Peyer's patch (tissue), 4 donors: ENCODE results near the gene ECPAS. TPM values are rescaled to one million over a fixed set of nuclear protein-coding genes. Genes with fewer than 3 reads are reported as not detected.
"Not testable (repeated sequence)": the region's sequence is repeated elsewhere in the genome, so short reads cannot be mapped to it uniquely, and the experiment has no call there.

Source experiments
- DNase-seq, 3 donors: peaks; one replicate each; pipeline ENCODE4 v3.0.0-alpha.2; 2017 to 2019
- H3K27ac ChIP-seq, 4 donors: fragments of 200-600 bp; sonication (generic); one replicate each; pipeline ENCODE4 v1.5.1; 2016 to 2019
- H3K27me3 ChIP-seq, 2 donors: fragments of 200-600 bp; sonication (generic); one replicate each; pipeline ENCODE4 v1.5.1; 2019
- H3K36me3 ChIP-seq, 3 donors: fragments of 200-600 bp; sonication (generic); one replicate each; pipeline ENCODE4 v1.5.1; 2016 to 2019
- H3K4me1 ChIP-seq, 4 donors: fragments of 200-600 bp; sonication (generic); one replicate each; pipeline ENCODE4 v1.5.1; 2016 to 2019
- H3K4me3 ChIP-seq, 4 donors: fragments of 200-600 bp; sonication (generic); 1 replicate in 3 of 4; 2 replicates in 1 of 4; pipeline ENCODE4 v1.5.1; 2016 to 2019; ENCODE audit warnings: mild to moderate bottlenecking in 1 of 4
- H3K9me3 ChIP-seq, 4 donors: fragments of 200-600 bp; sonication (generic); one replicate each; pipeline ENCODE4 v1.5.1; 2016 to 2019; ENCODE audit warnings: mild to moderate bottlenecking in 1 of 4
- POLR2A ChIP-seq, 2 donors: fragments of 450-650 bp; IDR thresholded peaks; one replicate each; pipeline ENCODE4 v1.5.1; 2017; ENCODE audit warnings: antibody characterized with exemption in 2 of 2, mild to moderate bottlenecking in 2 of 2, moderate library complexity in 2 of 2
- total RNA-seq, 4 donors: library from RNA; depleted of rRNA; stranded (reverse); fragments of >200 nt; gene quantifications; one replicate each; pipeline ENCODE4 v1.1.0, GENCODE V29; 2016
- TF ChIP-seq, protein P1 (sequence below), 6 experiments: fragments of 450-650 bp in 4 of 6; fragments of 200-600 bp in 2 of 6; sonication (generic) in 1 of 6; IDR thresholded peaks; one replicate each; pipeline ENCODE4 v1.5.1; 2017 to 2019; ENCODE audit warnings: antibody characterized with exemption in 6 of 6, mild to moderate bottlenecking in 3 of 6, moderate library complexity in 1 of 6

The ECPAS gene
- total RNA-seq, 4 donors from 2014 or later: 108 to 179 (median 133) TPM

DNA sequence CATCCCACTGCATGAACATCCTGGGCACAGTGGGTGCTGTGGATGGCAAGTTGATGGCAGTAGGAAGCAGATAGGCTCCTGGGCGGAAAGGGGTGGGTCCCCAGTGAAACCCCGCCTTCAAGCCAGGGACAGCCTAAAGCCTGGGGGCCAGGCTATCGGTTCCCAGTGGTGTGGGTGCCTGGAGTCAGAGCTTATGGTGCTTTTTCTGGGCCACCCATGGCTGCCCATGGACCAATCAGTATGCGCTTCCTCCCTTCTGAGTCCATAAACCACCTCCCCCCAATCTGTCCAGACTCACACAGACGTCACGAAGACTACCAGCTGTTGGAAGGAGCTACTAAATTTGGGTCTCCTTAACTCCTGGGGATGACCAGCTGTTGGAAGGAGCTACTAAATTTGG, 17.5 kb upstream of the ECPAS start:
- DNase-seq: no peak
- no peak for TF ChIP-seq POLR2A (IDR thresholded peaks at IDR 0.05)
- TF ChIP-seq, protein P1, sequence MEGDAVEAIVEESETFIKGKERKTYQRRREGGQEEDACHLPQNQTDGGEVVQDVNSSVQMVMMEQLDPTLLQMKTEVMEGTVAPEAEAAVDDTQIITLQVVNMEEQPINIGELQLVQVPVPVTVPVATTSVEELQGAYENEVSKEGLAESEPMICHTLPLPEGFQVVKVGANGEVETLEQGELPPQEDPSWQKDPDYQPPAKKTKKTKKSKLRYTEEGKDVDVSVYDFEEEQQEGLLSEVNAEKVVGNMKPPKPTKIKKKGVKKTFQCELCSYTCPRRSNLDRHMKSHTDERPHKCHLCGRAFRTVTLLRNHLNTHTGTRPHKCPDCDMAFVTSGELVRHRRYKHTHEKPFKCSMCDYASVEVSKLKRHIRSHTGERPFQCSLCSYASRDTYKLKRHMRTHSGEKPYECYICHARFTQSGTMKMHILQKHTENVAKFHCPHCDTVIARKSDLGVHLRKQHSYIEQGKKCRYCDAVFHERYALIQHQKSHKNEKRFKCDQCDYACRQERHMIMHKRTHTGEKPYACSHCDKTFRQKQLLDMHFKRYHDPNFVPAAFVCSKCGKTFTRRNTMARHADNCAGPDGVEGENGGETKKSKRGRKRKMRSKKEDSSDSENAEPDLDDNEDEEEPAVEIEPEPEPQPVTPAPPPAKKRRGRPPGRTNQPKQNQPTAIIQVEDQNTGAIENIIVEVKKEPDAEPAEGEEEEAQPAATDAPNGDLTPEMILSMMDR (IDR thresholded peaks at IDR 0.05): no peak
- no peaks in the 10 kb centered on the region for H3K9me3 ChIP-seq
- H3K4me3 ChIP-seq: no peak overlapping the region
- no peaks in the 10 kb centered on the region for H3K4me1 ChIP-seq
- no peaks in the 10 kb centered on the region for H3K36me3 ChIP-seq
- no peaks in the 10 kb centered on the region for H3K27me3 ChIP-seq
- H3K27ac ChIP-seq: no peak overlapping the region

DNA sequence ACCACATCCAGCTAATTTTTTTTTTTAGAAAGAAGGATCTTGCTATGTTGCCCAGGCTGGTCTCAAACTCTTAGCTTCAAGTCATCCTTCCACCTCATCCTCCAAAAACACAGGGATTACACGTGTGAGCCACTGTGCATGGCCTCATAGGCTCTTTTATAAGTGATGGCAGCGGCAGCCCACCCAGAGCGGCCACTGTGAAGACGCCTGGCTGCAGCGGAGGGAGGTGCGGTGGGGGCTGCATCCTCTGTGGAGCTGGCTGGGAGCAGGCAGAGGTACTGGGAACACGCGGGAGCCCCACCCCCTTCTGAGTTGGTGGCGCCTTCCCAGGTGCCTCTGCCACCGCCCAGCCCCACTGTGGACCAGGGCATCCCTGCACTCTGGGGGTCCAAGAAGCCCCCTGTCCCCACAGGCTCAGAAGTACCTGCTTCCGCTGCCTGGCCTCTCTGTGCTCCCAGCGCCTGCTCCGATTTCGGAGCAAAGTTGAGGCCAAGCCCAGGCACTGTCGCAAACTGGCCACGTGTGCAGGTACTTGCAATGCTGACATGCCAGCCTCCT, 16.9 kb upstream of the ECPAS start:
- Histone ChIP-seq H3K4me1 (no peaks in the 10 kb centered on the region), H3K27me3 (no peaks in the 10 kb centered on the region), H3K4me3 (no peak overlapping the region), H3K27ac (no peak overlapping the region), H3K36me3 (no peaks in the 10 kb centered on the region), H3K9me3 (no peaks in the 10 kb centered on the region)
- TF ChIP-seq POLR2A (IDR thresholded peaks at IDR 0.05): no peak
- TF ChIP-seq, protein P1 (IDR thresholded peaks at IDR 0.05): no peak
- DNase-seq: no peak

DNA sequence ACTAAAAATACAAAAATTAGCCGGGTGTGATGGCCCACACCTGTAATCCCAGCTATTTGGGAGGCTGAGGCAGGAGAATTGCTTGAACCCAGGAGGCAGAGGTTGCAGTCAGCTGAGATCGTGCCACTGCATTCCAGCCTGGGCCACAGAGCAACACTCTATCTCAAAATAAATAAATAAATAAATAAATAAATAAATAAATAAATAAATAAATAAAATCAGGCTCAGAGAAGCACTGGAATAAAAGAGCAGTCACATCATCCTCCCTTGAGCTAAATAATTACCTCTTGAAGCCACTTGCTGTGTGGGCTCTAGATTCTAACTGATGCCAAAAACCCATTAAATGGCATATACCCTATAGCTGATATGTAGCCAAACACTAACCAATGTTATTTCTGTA, 13.0 kb upstream of the ECPAS start:
- H3K9me3 ChIP-seq, H3K27ac ChIP-seq, H3K4me3 ChIP-seq, H3K4me1 ChIP-seq, DNase-seq, H3K27me3 ChIP-seq, H3K36me3 ChIP-seq: not testable (repeated sequence)

DNA sequence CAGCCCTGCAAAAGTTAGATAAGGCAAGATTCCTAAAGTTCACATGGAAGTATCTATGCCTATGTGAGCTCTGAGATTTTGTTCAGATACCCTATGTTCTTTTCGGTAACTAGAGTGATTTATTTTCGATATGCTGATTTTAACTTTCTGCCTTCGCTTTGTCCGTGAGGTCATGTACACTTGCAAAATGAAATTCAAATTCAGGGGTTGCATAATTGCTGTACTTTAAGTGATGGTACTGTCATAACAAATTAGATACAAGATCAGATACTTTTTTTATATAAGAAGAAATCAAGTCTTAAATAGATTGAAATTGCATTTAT, 350 bp upstream of the ECPAS start:
- TF ChIP-seq, protein P1 (IDR thresholded peaks at IDR 0.05): no peak
- peak in 1 of 2 donors; percentile 2 for TF ChIP-seq POLR2A (IDR thresholded peaks at IDR 0.05)
- H3K9me3 ChIP-seq: no peaks in the 10 kb centered on the region
- no peaks in the 10 kb centered on the region for H3K36me3 ChIP-seq
- no peaks in the 10 kb centered on the region for H3K27me3 ChIP-seq
- peaks cover 0 to 6% (median 0%) of the 10 kb centered on the region in 4 donors for H3K4me1 ChIP-seq
- no peak for DNase-seq
- H3K4me3 ChIP-seq: peak overlapping the region; percentile 82 to 98 (median 92)
- peak overlapping the region; percentile 96 to 99 (median 98) for H3K27ac ChIP-seq

DNA sequence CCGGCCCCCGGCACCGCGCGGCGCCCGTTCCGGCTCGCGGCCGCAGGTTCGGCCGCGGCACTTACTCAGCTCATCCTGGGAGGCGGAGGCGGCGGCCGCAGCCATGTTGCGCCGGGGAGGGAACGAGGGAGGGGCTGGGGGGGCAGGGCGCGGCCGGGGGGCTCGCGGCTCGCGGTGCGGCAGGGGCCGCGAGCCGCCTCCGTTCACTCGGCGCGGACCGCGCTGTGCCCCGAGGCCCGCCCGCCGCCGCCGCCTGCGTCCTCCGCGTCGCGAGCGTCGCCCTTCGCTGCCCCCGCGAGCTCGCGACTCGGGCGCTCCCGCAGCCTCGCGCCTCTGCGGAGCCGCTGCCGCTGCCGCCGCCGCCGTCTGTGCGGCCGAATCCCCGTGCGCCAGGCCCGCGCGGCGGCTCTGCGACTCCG, 735 bp downstream of the ECPAS start:
- peak in 1 of 3 donors; percentile 25 for DNase-seq

DNA sequence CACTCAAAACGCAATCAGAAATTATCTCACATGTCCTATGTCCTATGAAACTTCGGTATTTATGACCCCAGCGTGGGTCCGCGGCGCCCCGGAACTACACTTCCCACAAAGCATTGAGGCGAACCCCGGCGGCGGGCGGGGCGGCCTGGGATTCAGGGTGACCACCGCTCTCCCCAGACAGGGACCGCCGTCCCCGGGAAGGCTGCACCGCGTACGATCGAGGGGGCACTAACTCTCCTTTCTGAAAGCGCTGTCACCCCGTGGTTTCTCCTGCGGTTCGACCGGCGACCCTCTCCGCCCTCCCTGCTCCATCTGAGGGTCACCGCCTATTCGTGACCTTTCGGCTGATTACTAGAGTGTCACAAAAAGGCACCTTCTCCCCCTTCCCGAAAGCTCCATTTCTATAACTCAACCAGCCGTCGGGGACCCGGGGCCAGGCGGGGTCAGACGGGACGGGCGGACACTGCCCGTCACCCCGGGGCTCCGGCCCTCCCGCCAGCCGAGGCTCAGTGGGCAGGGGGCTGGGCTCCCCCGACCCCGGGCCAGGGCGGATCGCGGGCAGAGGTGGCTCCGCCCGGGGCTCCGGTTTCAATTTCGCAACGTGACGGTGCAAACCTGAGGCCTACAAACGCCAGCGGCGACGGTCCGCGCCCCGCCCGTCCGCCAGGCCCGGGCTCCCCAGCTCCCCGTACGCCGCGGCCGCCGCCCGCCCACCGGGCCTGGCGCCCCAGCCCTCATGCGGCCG, 1.3 kb downstream of the ECPAS start:
- DNase-seq: peak; percentile 80 to 91 (median 85)
- TF ChIP-seq POLR2A (IDR thresholded peaks at IDR 0.05): peak; percentile 63 to 75
- TF ChIP-seq, protein P1 (IDR thresholded peaks at IDR 0.05): no peak
- Histone ChIP-seq H3K9me3 (no peaks in the 10 kb centered on the region), H3K4me1 (peaks cover 0 to 6% (median 0%) of the 10 kb centered on the region in 4 donors), H3K27me3 (no peaks in the 10 kb centered on the region), H3K36me3 (no peaks in the 10 kb centered on the region), H3K27ac (peak overlapping the region; percentile 96 to 99 (median 98)), H3K4me3 (peak overlapping the region; percentile 82 to 98 (median 92))

More for the DNA sequence above, 735 bp downstream of the ECPAS start:
- H3K4me3 ChIP-seq: peak overlapping the region; percentile 82 to 98 (median 92)
- H3K27ac ChIP-seq: peak overlapping the region; percentile 96 to 99 (median 98)
- peaks cover 0 to 6% (median 0%) of the 10 kb centered on the region in 4 donors for H3K4me1 ChIP-seq
- no peaks in the 10 kb centered on the region for H3K36me3 ChIP-seq
- H3K27me3 ChIP-seq: no peaks in the 10 kb centered on the region
- no peaks in the 10 kb centered on the region for H3K9me3 ChIP-seq
- TF ChIP-seq POLR2A (IDR thresholded peaks at IDR 0.05): peak in 1 of 2 donors; percentile 31
- TF ChIP-seq, protein P1 (IDR thresholded peaks at IDR 0.05): no peak
